Neutrophil (primary cell): ENCODE measurements around the gene EPM2A.

Experiments used
- H3K27ac ChIP-seq: fragments of 200-600 bp; sonication (generic); 2 replicates; pipeline ENCODE4 v1.5.1; 2016; ENCODE audit warnings: mild to moderate bottlenecking, moderate library complexity
- H3K27me3 ChIP-seq: fragments of 200-600 bp; sonication (generic); 2 replicates; pipeline ENCODE4 v1.6.0; 2016; ENCODE audit warnings: mild to moderate bottlenecking
- H3K36me3 ChIP-seq: fragments of 200-600 bp; sonication (generic); 2 replicates; pipeline ENCODE4 v1.5.1; 2017
- H3K4me1 ChIP-seq, 2 experiments: fragments of 200-600 bp in 1 of 2; sonication (generic) in 1 of 2; 1 replicate in 1 of 2; 2 replicates in 1 of 2; pipeline versions ENCODE4 v1.5.1 to v1.6.1; 2013 to 2016; ENCODE audit warnings: low read depth in 1 of 2, low read length in 1 of 2, mild to moderate bottlenecking in 1 of 2, moderate library complexity in 1 of 2; ENCODE audit not compliant: control insufficient read depth in 1 of 2, insufficient read depth in 1 of 2
- H3K4me3 ChIP-seq, 2 experiments: fragments of 200-600 bp in 1 of 2; sonication (generic) in 1 of 2; 1 replicate in 1 of 2; 2 replicates in 1 of 2; pipeline ENCODE4 v1.5.1; 2013 to 2016; ENCODE audit warnings: low read depth in 1 of 2, low read length in 1 of 2, mild to moderate bottlenecking in 1 of 2, moderate library complexity in 1 of 2
- H3K9me3 ChIP-seq: fragments of 200-600 bp; sonication (generic); 2 replicates; pipeline ENCODE4 v1.5.1; 2016
- CTCF ChIP-seq: fragments of 200-600 bp; sonication (generic); IDR thresholded peaks from 2 replicates; pipeline ENCODE4 v1.5.1; 2016; ENCODE audit warnings: antibody characterized with exemption

Gene EPM2A

GRCh38 chr6:145651988-145652387 is 83.3 kb downstream of the EPM2A start:
- TF ChIP-seq CTCF = no peak
- no peak overlapping the region for H3K27ac ChIP-seq

GRCh38 chr6:145648149-145648548 is 87.2 kb downstream of the EPM2A start:
- Histone ChIP-seq H3K36me3 (no peaks in the 10 kb centered on the region), H3K27ac (no peak overlapping the region), H3K9me3 (no peaks in the 10 kb centered on the region), H3K27me3 (no peaks in the 10 kb centered on the region), H3K4me3 (no peak overlapping the region), H3K4me1 (no peaks in the 10 kb centered on the region)
- no peak for TF ChIP-seq CTCF

More at GRCh38 chr6:145651988-145652387, 83.3 kb downstream of the EPM2A start:
- H3K4me3 ChIP-seq = no peak overlapping the region
- no peaks in the 10 kb centered on the region for H3K9me3 ChIP-seq
- H3K4me1 ChIP-seq = no peaks in the 10 kb centered on the region
- no peaks in the 10 kb centered on the region for H3K27me3 ChIP-seq
- H3K36me3 ChIP-seq = no peaks in the 10 kb centered on the region

DNA sequence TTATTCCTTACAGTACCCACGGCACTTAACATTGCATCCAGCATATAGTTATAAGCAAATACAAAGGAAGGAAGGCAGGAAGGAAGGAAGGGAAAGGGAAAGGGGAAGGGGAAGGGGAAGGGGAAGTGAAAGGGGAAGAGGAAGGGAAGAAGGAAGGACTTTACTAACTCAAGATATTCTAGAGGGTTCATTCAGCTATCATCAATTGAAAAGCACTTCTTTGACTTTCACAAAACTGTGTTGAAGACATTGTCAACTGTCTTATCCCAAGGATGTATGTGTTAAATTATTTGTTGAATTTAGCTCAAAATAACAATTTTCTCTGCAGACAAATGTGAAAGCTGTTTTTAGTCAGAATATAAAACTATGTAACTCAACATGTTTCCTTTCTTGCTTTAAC is 87.7 kb downstream of the EPM2A start:
- Histone ChIP-seq H3K4me1 (no peaks in the 10 kb centered on the region), H3K4me3 (no peak overlapping the region), H3K36me3 (no peaks in the 10 kb centered on the region), H3K27ac (no peak overlapping the region), H3K9me3 (no peaks in the 10 kb centered on the region), H3K27me3 (no peaks in the 10 kb centered on the region)
- no peak for TF ChIP-seq CTCF

DNA sequence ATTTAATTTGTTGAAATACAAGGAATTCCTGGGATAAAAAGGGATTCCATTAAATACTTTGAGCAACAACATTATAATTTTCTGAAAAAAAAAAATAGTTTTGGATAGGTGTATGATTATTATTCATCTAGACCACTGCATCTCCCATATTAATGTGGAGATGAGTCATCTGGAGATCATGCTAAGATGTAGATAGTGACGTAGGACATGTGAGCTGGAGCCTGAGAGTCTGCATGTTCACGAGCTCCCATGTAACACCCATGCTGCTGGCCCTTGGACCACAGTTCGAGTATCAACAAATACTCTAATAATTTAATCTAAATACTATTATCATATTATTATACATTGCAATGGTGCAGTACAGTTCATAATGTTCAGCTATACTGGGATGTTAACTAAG is 91.6 kb downstream of the EPM2A start:
- Histone ChIP-seq H3K9me3 (no peaks in the 10 kb centered on the region), H3K36me3 (no peaks in the 10 kb centered on the region), H3K27me3 (no peaks in the 10 kb centered on the region), H3K4me3 (no peak overlapping the region), H3K27ac (no peak overlapping the region), H3K4me1 (no peaks in the 10 kb centered on the region)
- no peak for TF ChIP-seq CTCF

GRCh38 chr6:145633981-145634627 is 101.2 kb downstream of the EPM2A start:
- H3K27ac ChIP-seq = no peak overlapping the region
- peak; percentile 69 for TF ChIP-seq CTCF
- H3K36me3 ChIP-seq = no peaks in the 10 kb centered on the region
- H3K27me3 ChIP-seq = no peaks in the 10 kb centered on the region
- H3K9me3 ChIP-seq = no peaks in the 10 kb centered on the region
- peaks cover 3 to 4% of the 10 kb centered on the region in 2 experiments for H3K4me1 ChIP-seq
- H3K4me3 ChIP-seq = no peak overlapping the region

- H3K4me1 ChIP-seq = peaks cover 3 to 4% of the 10 kb centered on the region in 2 experiments
- H3K27ac ChIP-seq = no peak overlapping the region
- H3K36me3 ChIP-seq = no peaks in the 10 kb centered on the region
- no peaks in the 10 kb centered on the region for H3K9me3 ChIP-seq
- no peaks in the 10 kb centered on the region for H3K27me3 ChIP-seq
- no peak for TF ChIP-seq CTCF
- no peak overlapping the region for H3K4me3 ChIP-seq
Measured at GRCh38 chr6:145632971-145633370, 102.3 kb downstream of the EPM2A start.
